Gastrocnemius medialis (tissue), 4 donors: ENCODE measurements around the gene TMOD3. TPM values are rescaled to one million over a fixed set of nuclear protein-coding genes. Genes with fewer than 3 reads are reported as not detected.
"Not testable (repeated sequence)": the region's sequence is repeated elsewhere in the genome, so short reads cannot be mapped to it uniquely, and the experiment has no call there.

Experiments used
- ATAC-seq, 2 donors: fragments of 150-250 bp; one replicate each; pipeline ENCODE4 v1.9.1; 2016
- DNase-seq, 2 donors: peaks; one replicate each; pipeline ENCODE4 v3.0.0-alpha.2; 2019
- H3K27ac ChIP-seq, 4 donors: fragments of 200-600 bp; sonication (generic); 1 replicate in 1 of 4; 2 replicates in 3 of 4; pipeline ENCODE4 v1.5.1; 2016 to 2018; ENCODE audit warnings: mild to moderate bottlenecking in 2 of 4, moderate library complexity in 1 of 4
- H3K27me3 ChIP-seq, 3 donors: fragments of 200-600 bp; sonication (generic) in 2 of 3; 1 replicate in 1 of 3; 2 replicates in 2 of 3; pipeline versions ENCODE4 v1.5.1 to v1.6.0; 2016 to 2019; ENCODE audit warnings: mild to moderate bottlenecking in 1 of 3, moderate library complexity in 1 of 3
- H3K36me3 ChIP-seq, 2 donors: fragments of 200-600 bp; sonication (generic) in 1 of 2; one replicate each; pipeline ENCODE4 v1.5.1; 2017 to 2018
- H3K4me1 ChIP-seq, 2 donors: fragments of 200-600 bp; sonication (generic) in 1 of 2; one replicate each; pipeline ENCODE4 v1.5.1; 2016 to 2017; ENCODE audit warnings: mild to moderate bottlenecking in 2 of 2
- H3K4me3 ChIP-seq, 4 donors: fragments of 200-600 bp; sonication (generic) in 3 of 4; 1 replicate in 1 of 4; 2 replicates in 3 of 4; pipeline ENCODE4 v1.5.1; 2016 to 2019; ENCODE audit warnings: mild to moderate bottlenecking in 2 of 4
- H3K9me3 ChIP-seq, 3 donors: fragments of 200-600 bp; sonication (generic) in 2 of 3; 1 replicate in 1 of 3; 2 replicates in 2 of 3; pipeline ENCODE4 v1.5.1; 2016 to 2019
- POLR2A ChIP-seq, 2 donors: fragments of 450-650 bp; IDR thresholded peaks; one replicate each; pipeline ENCODE4 v1.6.1; 2017; ENCODE audit warnings: antibody characterized with exemption in 2 of 2, mild to moderate bottlenecking in 2 of 2, moderate library complexity in 2 of 2
- in situ Hi-C, 4 donors: fragments of 200-750 bp; cut with MboI; loops; one replicate each; pipeline versions ENCODE4 v1.15.0 to v1.8.0; 2017; ENCODE audit warnings: low sequenced_read_pairs in 4 of 4
- intact Hi-C: fragments of 100-400 bp; cut with DNase I; formaldehyde crosslinking; loops from one replicate; pipeline ENCODE4 v1.15.1; 2023; ENCODE audit warnings: low total_unique reads
- total RNA-seq, 4 donors: library from RNA; depleted of rRNA; stranded (reverse); fragments of >200 nt; gene quantifications; one replicate each; pipeline versions ENCODE4 v1.1.0 to v1.2.3, GENCODE V29; 2016
- TF ChIP-seq, protein P1 (sequence below), 5 experiments: fragments of 450-650 bp in 3 of 5; fragments of 200-600 bp in 2 of 5; sonication (generic) in 2 of 5; IDR thresholded peaks in 4 of 5; conservative IDR thresholded peaks in 1 of 5; 1 replicate in 4 of 5; 2 replicates in 1 of 5; pipeline ENCODE4 v1.5.1; 2016 to 2019; ENCODE audit warnings: antibody characterized with exemption in 5 of 5, mild to moderate bottlenecking in 3 of 5, moderate library complexity in 3 of 5

TMOD3 gene
- total RNA-seq, 4 donors from 2014 or later, result 6.2 to 9.2 (median 6.7) TPM

DNA sequence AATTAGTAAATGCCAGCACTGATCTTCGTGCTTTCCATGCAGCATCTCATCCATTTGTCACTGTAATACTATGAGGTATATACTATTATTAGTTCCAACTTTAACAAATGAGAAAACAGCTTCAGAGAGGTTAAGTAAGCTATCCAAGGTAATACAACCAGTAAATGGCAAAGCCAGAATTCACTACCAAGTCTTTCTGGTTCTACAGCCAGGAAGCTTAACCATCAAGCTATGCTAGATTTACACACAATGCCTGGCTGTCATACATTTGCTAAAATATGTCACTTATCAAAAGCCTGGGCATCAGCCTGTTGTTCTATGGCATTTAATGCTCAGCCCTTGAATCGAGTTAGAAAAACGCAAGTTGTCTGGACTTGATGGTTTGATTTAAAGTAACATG lies 45.5 kb upstream of the TMOD3 start:
- H3K27me3 ChIP-seq, result no peaks in the 10 kb centered on the region
- no peaks in the 10 kb centered on the region for H3K4me1 ChIP-seq
- TF ChIP-seq POLR2A (IDR thresholded peaks at IDR 0.05), result no peak
- TF ChIP-seq, protein P1, sequence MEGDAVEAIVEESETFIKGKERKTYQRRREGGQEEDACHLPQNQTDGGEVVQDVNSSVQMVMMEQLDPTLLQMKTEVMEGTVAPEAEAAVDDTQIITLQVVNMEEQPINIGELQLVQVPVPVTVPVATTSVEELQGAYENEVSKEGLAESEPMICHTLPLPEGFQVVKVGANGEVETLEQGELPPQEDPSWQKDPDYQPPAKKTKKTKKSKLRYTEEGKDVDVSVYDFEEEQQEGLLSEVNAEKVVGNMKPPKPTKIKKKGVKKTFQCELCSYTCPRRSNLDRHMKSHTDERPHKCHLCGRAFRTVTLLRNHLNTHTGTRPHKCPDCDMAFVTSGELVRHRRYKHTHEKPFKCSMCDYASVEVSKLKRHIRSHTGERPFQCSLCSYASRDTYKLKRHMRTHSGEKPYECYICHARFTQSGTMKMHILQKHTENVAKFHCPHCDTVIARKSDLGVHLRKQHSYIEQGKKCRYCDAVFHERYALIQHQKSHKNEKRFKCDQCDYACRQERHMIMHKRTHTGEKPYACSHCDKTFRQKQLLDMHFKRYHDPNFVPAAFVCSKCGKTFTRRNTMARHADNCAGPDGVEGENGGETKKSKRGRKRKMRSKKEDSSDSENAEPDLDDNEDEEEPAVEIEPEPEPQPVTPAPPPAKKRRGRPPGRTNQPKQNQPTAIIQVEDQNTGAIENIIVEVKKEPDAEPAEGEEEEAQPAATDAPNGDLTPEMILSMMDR (IDR thresholded peaks at IDR 0.05 in 4 of 5, conservative IDR thresholded peaks at IDR 0.05 in 1 of 5), result no peak
- peaks cover 0 to 20% of the 10 kb centered on the region in 2 donors for H3K36me3 ChIP-seq
- DNase-seq, result no peak
- H3K27ac ChIP-seq, result no peak overlapping the region
- no peak overlapping the region for H3K4me3 ChIP-seq
- H3K9me3 ChIP-seq, result no peaks in the 10 kb centered on the region
- intact Hi-C loops, result no loop called here
- in situ Hi-C loops, result no loop called here
- ATAC-seq, result no peak

DNA sequence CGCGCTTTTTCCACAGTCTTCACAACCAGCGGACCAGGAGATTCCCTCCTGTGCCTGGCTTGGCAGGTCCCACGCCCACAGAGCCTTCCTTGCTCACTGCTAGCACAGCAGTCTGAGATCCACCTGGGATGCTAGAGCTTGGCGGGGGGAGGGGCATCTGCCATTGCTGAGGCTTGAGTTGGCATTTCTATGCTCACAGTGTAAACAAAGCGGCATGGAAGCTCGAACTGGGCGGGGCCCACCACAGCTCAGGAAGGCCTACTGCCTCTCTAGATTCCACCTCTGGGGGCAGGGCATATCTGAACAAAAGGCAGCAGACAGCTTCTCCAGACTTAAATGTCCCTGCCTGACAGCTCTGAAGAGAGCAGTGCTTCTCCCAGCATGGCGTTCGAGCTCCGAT lies 42.3 kb upstream of the TMOD3 start:
- in situ Hi-C loops, result not testable (repeated sequence)

DNA sequence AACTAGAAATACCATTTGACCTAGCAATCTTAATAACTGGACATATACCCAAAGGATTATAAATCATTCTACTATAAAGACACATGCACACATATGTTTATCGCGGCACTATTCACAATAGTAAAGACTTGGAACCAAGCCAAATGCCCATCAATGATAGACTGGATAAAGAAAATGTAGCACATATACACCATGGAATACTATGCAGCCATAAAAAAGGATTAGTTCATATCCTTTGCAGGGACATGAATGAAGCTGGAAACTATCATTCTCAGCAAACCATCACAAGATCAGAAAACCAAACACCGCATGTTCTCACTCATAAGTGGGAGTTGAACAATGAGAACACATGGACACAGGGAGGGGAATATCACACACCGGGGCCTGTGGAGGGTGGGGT lies 37.0 kb upstream of the TMOD3 start:
- DNase-seq, intact Hi-C loops, H3K27ac ChIP-seq, H3K27me3 ChIP-seq, H3K9me3 ChIP-seq, in situ Hi-C loops, H3K4me3 ChIP-seq, ATAC-seq, H3K4me1 ChIP-seq, H3K36me3 ChIP-seq: not testable (repeated sequence)

More for the DNA sequence above, 42.3 kb upstream of the TMOD3 start:
- H3K27ac ChIP-seq, ATAC-seq, intact Hi-C loops, H3K4me3 ChIP-seq, H3K27me3 ChIP-seq, H3K9me3 ChIP-seq, H3K4me1 ChIP-seq, DNase-seq: not testable (repeated sequence)
- H3K36me3 ChIP-seq, result peaks cover 0 to 16% of the 10 kb centered on the region in 2 donors

DNA sequence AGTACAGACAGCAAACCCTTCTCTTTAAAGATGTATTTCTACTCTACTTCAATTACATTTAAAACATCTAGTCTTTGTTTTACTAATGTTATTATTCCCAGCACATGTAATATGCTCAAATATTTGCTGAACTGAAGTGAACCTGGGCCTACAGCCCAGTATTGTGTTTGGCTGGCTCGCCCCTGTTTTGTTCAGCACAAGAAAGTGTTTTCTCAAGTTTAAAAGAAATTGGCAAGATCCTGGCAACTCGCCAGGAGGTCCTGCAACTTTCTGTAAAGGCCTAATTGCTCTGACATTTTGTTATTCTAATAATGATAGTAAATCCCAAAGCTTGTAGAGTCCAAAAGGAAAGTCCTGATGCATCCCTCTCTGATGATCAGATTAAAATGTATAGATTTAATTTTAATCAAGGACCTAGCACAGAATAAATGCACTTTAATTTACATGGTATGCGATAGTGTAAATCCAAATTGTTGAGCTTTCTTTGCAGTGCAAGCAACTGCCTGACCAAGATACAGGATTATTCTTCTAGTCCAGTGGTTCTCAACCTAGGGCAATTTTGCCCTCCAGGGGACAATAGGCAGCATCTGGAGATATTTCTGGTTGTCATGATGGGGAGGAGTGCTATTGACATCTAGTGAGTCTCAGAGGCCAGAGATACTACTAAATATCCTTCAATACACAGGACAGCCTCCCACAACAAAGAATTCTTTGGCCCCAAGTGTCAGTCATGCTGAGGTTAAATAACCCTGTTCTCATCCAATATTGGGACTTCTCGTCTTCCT lies 35.7 kb upstream of the TMOD3 start:
- intact Hi-C loops (no loop called here), in situ Hi-C loops (no loop called here)
- ATAC-seq, result peak in 1 of 2 donors; percentile 41

DNA sequence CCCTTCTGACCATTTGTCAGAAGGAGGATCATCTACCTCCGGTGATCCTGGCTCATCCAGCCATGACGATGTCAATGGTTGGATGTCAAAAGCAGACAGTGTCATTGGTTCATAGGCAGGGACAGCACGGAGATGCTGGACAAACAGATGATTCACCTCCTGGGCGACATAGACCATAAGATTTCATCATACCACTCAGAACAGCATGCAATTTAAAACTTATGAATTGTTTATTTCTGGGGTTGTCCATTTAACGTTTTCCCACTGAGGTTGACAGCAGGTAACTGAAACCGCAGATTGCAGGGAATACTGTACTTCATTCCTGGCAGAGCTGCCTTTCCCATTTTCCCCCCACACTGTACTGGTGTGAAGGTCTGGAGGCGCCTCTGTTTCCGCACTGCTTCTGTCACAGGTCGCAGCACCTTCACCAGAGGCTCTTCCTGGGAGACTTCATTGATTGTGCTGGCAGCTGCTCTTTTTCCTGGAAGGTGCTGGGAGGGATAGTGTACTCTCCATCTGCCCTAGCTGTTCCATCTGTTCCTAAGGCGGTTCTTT lies 32.5 kb upstream of the TMOD3 start:
- Histone ChIP-seq H3K27me3 (no peaks in the 10 kb centered on the region), H3K9me3 (no peaks in the 10 kb centered on the region), H3K27ac (no peak overlapping the region), H3K4me3 (no peak overlapping the region), H3K36me3 (no peaks in the 10 kb centered on the region), H3K4me1 (peaks cover 0 to 4% of the 10 kb centered on the region in 2 donors)
- intact Hi-C loops, result no loop called here
- TF ChIP-seq, protein P1 (IDR thresholded peaks at IDR 0.05 in 4 of 5, conservative IDR thresholded peaks at IDR 0.05 in 1 of 5), result no peak
- no peak for TF ChIP-seq POLR2A (IDR thresholded peaks at IDR 0.05)
- in situ Hi-C loops, result no loop called here
- DNase-seq (no peak), ATAC-seq (no peak)

More for the DNA sequence above, 35.7 kb upstream of the TMOD3 start:
- no peaks in the 10 kb centered on the region for H3K9me3 ChIP-seq
- peaks cover 0 to 4% of the 10 kb centered on the region in 2 donors for H3K4me1 ChIP-seq
- H3K36me3 ChIP-seq, result no peaks in the 10 kb centered on the region
- peak overlapping the region in 2 of 4 donors; percentile 18 to 37 for H3K27ac ChIP-seq
- DNase-seq, result peak in 1 of 2 donors; percentile 12
- no peaks in the 10 kb centered on the region for H3K27me3 ChIP-seq
- no peak for TF ChIP-seq POLR2A (IDR thresholded peaks at IDR 0.05)
- TF ChIP-seq, protein P1 (IDR thresholded peaks at IDR 0.05 in 4 of 5, conservative IDR thresholded peaks at IDR 0.05 in 1 of 5), result no peak
- no peak overlapping the region for H3K4me3 ChIP-seq
